Measurements from ENCODE around the gene CDCA8.
A peak's percentile ranks its signal among the peaks of the same experiment; 100 is the strongest.

The CDCA8 gene

GRCh38 chr1:37714689-37715088, 22.4 kb downstream of the CDCA8 start:
- DNase-seq (ENCODE audit: low spot score in 2 of 2): no peak
- no peaks in the 10 kb centered on the region for H3K4me1 Mint-ChIP-seq

GRCh38 chr1:37716321-37716720, 24.0 kb downstream of the CDCA8 start:
- Mint-ChIP-seq H3K4me1 (no peaks in the 10 kb centered on the region), H3K27ac (no peak overlapping the region), H3K4me3 (no peak overlapping the region), H3K36me3 (no peaks in the 10 kb centered on the region), H3K9me3 (no peaks in the 10 kb centered on the region), H3K27me3 (peaks cover 2% of the 10 kb centered on the region)
- DNase-seq (ENCODE audit: low spot score in 2 of 2): no peak
- no peak for ATAC-seq (ENCODE audit: low read depth)

More at GRCh38 chr1:37714689-37715088, 22.4 kb downstream of the CDCA8 start:
- H3K27ac Mint-ChIP-seq: peak overlapping the region; percentile 12
- no peak for ATAC-seq (ENCODE audit: low read depth)
- H3K27me3 Mint-ChIP-seq: peaks cover 2% of the 10 kb centered on the region
- H3K9me3 Mint-ChIP-seq: no peaks in the 10 kb centered on the region
- H3K4me3 Mint-ChIP-seq: no peak overlapping the region
- no peaks in the 10 kb centered on the region for H3K36me3 Mint-ChIP-seq

GRCh38 chr1:37717631-37718030, 25.3 kb downstream of the CDCA8 start:
- H3K27ac Mint-ChIP-seq: no peak overlapping the region
- no peaks in the 10 kb centered on the region for H3K4me1 Mint-ChIP-seq
- no peaks in the 10 kb centered on the region for H3K36me3 Mint-ChIP-seq
- no peak for DNase-seq (ENCODE audit: low spot score in 2 of 2)
- H3K4me3 Mint-ChIP-seq: no peak overlapping the region
- ATAC-seq (ENCODE audit: low read depth): no peak
- H3K27me3 Mint-ChIP-seq: peaks cover 2% of the 10 kb centered on the region
- no peaks in the 10 kb centered on the region for H3K9me3 Mint-ChIP-seq

- ATAC-seq (ENCODE audit: low read depth) (no peak), DNase-seq (ENCODE audit: low spot score in 2 of 2) (no peak)
- H3K36me3 Mint-ChIP-seq: no peaks in the 10 kb centered on the region
- H3K4me3 Mint-ChIP-seq: no peak overlapping the region
- no peak overlapping the region for H3K27ac Mint-ChIP-seq
- H3K4me1 Mint-ChIP-seq: no peaks in the 10 kb centered on the region
- H3K27me3 Mint-ChIP-seq: peaks cover 2% of the 10 kb centered on the region
- H3K9me3 Mint-ChIP-seq: no peaks in the 10 kb centered on the region
Observed at GRCh38 chr1:37718181-37718900, 26.0 kb downstream of the CDCA8 start.

- no peaks in the 10 kb centered on the region for H3K9me3 Mint-ChIP-seq
- peaks cover 4% of the 10 kb centered on the region for H3K27me3 Mint-ChIP-seq
- H3K27ac Mint-ChIP-seq: no peak overlapping the region
- no peak overlapping the region for H3K4me3 Mint-ChIP-seq
- DNase-seq (ENCODE audit: low spot score in 2 of 2) (no peak), ATAC-seq (ENCODE audit: low read depth) (no peak)
- no peaks in the 10 kb centered on the region for H3K4me1 Mint-ChIP-seq
- H3K36me3 Mint-ChIP-seq: no peaks in the 10 kb centered on the region
Observed at GRCh38 chr1:37718901-37719571, 26.7 kb downstream of the CDCA8 start.

- DNase-seq (ENCODE audit: low spot score in 2 of 2): no peak
- Mint-ChIP-seq H3K27me3 (peaks cover 9% of the 10 kb centered on the region), H3K4me3 (no peak overlapping the region), H3K36me3 (no peaks in the 10 kb centered on the region), H3K4me1 (no peaks in the 10 kb centered on the region), H3K27ac (no peak overlapping the region), H3K9me3 (no peaks in the 10 kb centered on the region)
- ATAC-seq (ENCODE audit: low read depth): no peak
Observed at GRCh38 chr1:37719572-37720195, 27.4 kb downstream of the CDCA8 start.

- H3K9me3 Mint-ChIP-seq: no peaks in the 10 kb centered on the region
- H3K27me3 Mint-ChIP-seq: peaks cover 12% of the 10 kb centered on the region
- ATAC-seq (ENCODE audit: low read depth): no peak
- no peaks in the 10 kb centered on the region for H3K36me3 Mint-ChIP-seq
- no peak overlapping the region for H3K27ac Mint-ChIP-seq
- no peaks in the 10 kb centered on the region for H3K4me1 Mint-ChIP-seq
- no peak for DNase-seq (ENCODE audit: low spot score in 2 of 2)
- no peak overlapping the region for H3K4me3 Mint-ChIP-seq
Observed at GRCh38 chr1:37720231-37721130, 28.2 kb downstream of the CDCA8 start.

- Mint-ChIP-seq H3K27me3 (peaks cover 16% of the 10 kb centered on the region), H3K27ac (no peak overlapping the region), H3K4me3 (no peak overlapping the region), H3K36me3 (no peaks in the 10 kb centered on the region), H3K4me1 (no peaks in the 10 kb centered on the region), H3K9me3 (no peaks in the 10 kb centered on the region)
- DNase-seq (ENCODE audit: low spot score in 2 of 2) (no peak), ATAC-seq (ENCODE audit: low read depth) (no peak)
Observed at GRCh38 chr1:37721565-37721964, 29.2 kb downstream of the CDCA8 start.

- ATAC-seq (ENCODE audit: low read depth) (no peak), DNase-seq (ENCODE audit: low spot score in 2 of 2) (no peak)
- H3K36me3 Mint-ChIP-seq: no peaks in the 10 kb centered on the region
- H3K9me3 Mint-ChIP-seq: no peaks in the 10 kb centered on the region
- H3K4me1 Mint-ChIP-seq: no peaks in the 10 kb centered on the region
- peaks cover 16% of the 10 kb centered on the region for H3K27me3 Mint-ChIP-seq
- H3K4me3 Mint-ChIP-seq: no peak overlapping the region
- H3K27ac Mint-ChIP-seq: no peak overlapping the region
Observed at GRCh38 chr1:37722181-37723071, 30.1 kb downstream of the CDCA8 start.

GRCh38 chr1:37723072-37723389, 30.7 kb downstream of the CDCA8 start:
- H3K9me3 Mint-ChIP-seq: no peaks in the 10 kb centered on the region
- H3K27ac Mint-ChIP-seq: no peak overlapping the region
- H3K27me3 Mint-ChIP-seq: peaks cover 19% of the 10 kb centered on the region
- no peak for DNase-seq (ENCODE audit: low spot score in 2 of 2)
- ATAC-seq (ENCODE audit: low read depth): no peak
- no peak overlapping the region for H3K4me3 Mint-ChIP-seq
- no peaks in the 10 kb centered on the region for H3K36me3 Mint-ChIP-seq
- no peaks in the 10 kb centered on the region for H3K4me1 Mint-ChIP-seq

GRCh38 chr1:37723390-37724078, 31.2 kb downstream of the CDCA8 start:
- H3K27me3 Mint-ChIP-seq: peaks cover 24% of the 10 kb centered on the region
- DNase-seq (ENCODE audit: low spot score in 2 of 2): no peak
- ATAC-seq (ENCODE audit: low read depth): no peak
- no peaks in the 10 kb centered on the region for H3K9me3 Mint-ChIP-seq
- H3K4me3 Mint-ChIP-seq: no peak overlapping the region
- H3K4me1 Mint-ChIP-seq: no peaks in the 10 kb centered on the region
- H3K36me3 Mint-ChIP-seq: no peaks in the 10 kb centered on the region
- H3K27ac Mint-ChIP-seq: no peak overlapping the region

- DNase-seq (ENCODE audit: low spot score in 2 of 2) (no peak), ATAC-seq (ENCODE audit: low read depth) (no peak)
- Mint-ChIP-seq H3K9me3 (no peaks in the 10 kb centered on the region), H3K36me3 (no peaks in the 10 kb centered on the region), H3K27ac (no peak overlapping the region), H3K27me3 (peaks cover 23% of the 10 kb centered on the region), H3K4me3 (no peak overlapping the region), H3K4me1 (no peaks in the 10 kb centered on the region)
Observed at GRCh38 chr1:37724575-37724974, 32.3 kb downstream of the CDCA8 start.

Measured in memory B cell (primary cell).